ENCODE data around the gene CD248.

The CD248 gene

DNA sequence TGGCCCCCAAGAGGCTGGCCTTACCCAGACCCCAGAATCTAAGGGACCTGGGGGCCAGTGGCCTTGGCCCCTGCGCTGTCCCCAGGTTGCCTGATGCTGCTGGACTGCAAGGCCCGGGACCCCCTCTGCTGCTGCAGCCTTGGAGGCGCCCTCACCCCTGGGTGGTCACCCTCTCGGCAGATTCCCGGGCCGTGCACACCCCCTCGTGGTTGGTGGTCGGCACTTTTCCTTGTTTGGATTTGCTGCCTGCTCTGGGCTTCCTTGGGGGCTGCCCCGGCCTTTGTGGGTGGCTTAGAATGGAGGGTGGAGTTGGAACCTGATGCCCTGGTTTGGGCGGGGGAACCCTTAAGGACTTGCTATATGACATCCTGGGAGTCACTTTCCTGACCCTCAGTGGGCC lies 14.1 kb upstream of the CD248 start:
- Histone ChIP-seq H3K9me3 (ENCODE audit: control insufficient read depth, low read length) (no peaks in the 10 kb centered on the region), H3K27me3 (ENCODE audit: control insufficient read depth, insufficient read depth, low read length) (no peaks in the 10 kb centered on the region), H3K4me3 (ENCODE audit: low read length) (no peak overlapping the region), H3K4me1 (ENCODE audit: control insufficient read depth, insufficient read depth, low read length) (peaks cover 25% of the 10 kb centered on the region), H3K9ac (ENCODE audit: low read length) (no peak overlapping the region), H3K36me3 (ENCODE audit: control insufficient read depth, insufficient read depth, low read length) (no peaks in the 10 kb centered on the region)

DNA sequence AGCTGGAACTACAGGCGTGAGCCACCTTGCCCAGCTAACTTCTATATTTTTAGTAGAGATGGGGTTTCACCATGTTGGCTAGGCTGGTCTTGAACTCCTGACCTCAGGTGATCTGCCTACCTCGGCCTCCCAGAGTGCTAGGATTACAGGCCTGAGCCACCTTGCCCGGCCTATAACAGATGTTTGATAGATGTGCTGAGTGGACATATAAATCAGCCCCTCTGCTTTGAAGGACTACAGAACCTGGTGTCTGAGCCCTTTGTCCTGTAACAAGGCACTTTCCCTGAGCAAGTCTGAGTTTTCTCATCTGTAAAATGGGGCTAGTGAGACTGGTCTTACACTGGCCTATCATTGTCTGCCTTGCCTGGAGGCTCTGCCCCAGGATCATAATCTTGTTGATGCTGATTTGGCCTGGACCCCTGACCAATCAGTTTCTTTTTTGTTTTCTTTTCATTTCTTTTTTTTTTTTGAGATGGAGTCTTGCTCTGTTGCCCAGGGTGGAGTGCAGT lies 12.4 kb upstream of the CD248 start:
- Histone ChIP-seq H3K27me3 (ENCODE audit: control insufficient read depth, insufficient read depth, low read length) (no peaks in the 10 kb centered on the region), H3K4me3 (ENCODE audit: low read length) (no peak overlapping the region), H3K9me3 (ENCODE audit: control insufficient read depth, low read length) (no peaks in the 10 kb centered on the region), H3K9ac (ENCODE audit: low read length) (no peak overlapping the region), H3K4me1 (ENCODE audit: control insufficient read depth, insufficient read depth, low read length) (peaks cover 15% of the 10 kb centered on the region), H3K36me3 (ENCODE audit: control insufficient read depth, insufficient read depth, low read length) (no peaks in the 10 kb centered on the region)

GRCh38 chr11:66328302-66329144 lies 11.7 kb upstream of the CD248 start:
- H3K9ac ChIP-seq (ENCODE audit: low read length) = peak overlapping the region; percentile 37
- H3K27me3 ChIP-seq (ENCODE audit: control insufficient read depth, insufficient read depth, low read length) = no peaks in the 10 kb centered on the region
- peaks cover 15% of the 10 kb centered on the region for H3K4me1 ChIP-seq (ENCODE audit: control insufficient read depth, insufficient read depth, low read length)
- no peaks in the 10 kb centered on the region for H3K36me3 ChIP-seq (ENCODE audit: control insufficient read depth, insufficient read depth, low read length)
- no peak overlapping the region for H3K4me3 ChIP-seq (ENCODE audit: low read length)
- no peaks in the 10 kb centered on the region for H3K9me3 ChIP-seq (ENCODE audit: control insufficient read depth, low read length)

DNA sequence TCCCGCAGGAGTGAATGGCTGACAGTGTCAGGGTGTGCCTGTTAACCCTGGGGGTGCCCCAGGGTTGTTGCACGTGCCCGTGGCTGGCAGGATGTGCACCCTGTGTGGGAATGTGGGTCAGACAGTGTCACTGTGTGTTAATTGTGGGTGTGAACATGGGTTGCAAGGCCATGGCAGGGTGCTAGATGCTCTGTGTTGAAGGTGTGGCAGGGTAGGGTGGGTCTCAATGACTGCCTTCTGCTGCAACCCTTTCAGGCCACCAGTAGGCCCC lies 11.1 kb upstream of the CD248 start:
- Histone ChIP-seq H3K9ac (ENCODE audit: low read length) (no peak overlapping the region), H3K36me3 (ENCODE audit: control insufficient read depth, insufficient read depth, low read length) (no peaks in the 10 kb centered on the region), H3K4me3 (ENCODE audit: low read length) (no peak overlapping the region), H3K27me3 (ENCODE audit: control insufficient read depth, insufficient read depth, low read length) (no peaks in the 10 kb centered on the region), H3K4me1 (ENCODE audit: control insufficient read depth, insufficient read depth, low read length) (peaks cover 15% of the 10 kb centered on the region), H3K9me3 (ENCODE audit: control insufficient read depth, low read length) (no peaks in the 10 kb centered on the region)

DNA sequence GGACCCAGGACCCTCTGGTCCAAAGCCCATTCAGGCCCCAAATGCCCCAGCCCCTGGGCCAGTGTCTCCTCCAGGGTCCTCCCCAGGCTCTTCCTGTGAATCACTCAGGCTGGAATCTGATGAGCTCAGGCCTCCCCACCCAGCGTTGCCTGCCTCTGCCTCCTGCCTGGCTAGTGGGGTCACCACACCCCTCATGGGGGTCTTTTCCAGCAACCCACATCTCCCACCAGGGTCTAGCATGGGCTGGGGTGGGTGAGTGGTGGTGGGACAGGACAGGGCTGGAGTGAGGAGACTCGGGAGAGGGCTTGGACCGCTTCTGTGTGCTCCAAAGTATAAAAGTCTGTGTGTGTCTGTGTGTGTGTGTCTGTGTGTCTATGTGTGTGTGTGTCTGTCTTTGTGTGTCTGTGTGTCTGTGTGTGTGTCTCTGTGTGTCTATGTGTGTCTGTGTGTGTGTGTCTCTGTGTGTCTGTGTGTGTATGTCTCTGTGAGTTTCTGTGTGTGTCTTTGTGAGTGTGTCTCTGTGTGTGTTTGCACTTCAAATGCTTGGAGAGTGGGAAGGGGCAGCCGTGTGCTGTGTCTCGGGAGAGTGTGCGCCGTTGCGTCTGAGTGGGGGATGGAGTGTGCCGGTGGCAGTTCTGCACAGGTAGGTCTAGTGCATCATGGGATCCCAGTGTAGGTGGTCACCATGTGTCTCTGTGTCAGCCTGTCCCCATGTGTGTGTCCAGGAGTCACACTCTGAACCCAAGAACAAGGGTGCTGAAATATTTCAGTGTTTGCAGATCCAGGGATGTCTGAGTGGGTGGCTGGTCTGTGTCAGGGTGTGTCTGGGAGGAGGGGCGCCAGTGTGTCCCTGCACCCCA lies 10.6 kb upstream of the CD248 start:
- Histone ChIP-seq H3K9me3 (ENCODE audit: control insufficient read depth, low read length) (no peaks in the 10 kb centered on the region), H3K27me3 (ENCODE audit: control insufficient read depth, insufficient read depth, low read length) (no peaks in the 10 kb centered on the region), H3K9ac (ENCODE audit: low read length) (no peak overlapping the region), H3K4me1 (ENCODE audit: control insufficient read depth, insufficient read depth, low read length) (peaks cover 15% of the 10 kb centered on the region), H3K36me3 (ENCODE audit: control insufficient read depth, insufficient read depth, low read length) (no peaks in the 10 kb centered on the region), H3K4me3 (ENCODE audit: low read length) (no peak overlapping the region)

DNA sequence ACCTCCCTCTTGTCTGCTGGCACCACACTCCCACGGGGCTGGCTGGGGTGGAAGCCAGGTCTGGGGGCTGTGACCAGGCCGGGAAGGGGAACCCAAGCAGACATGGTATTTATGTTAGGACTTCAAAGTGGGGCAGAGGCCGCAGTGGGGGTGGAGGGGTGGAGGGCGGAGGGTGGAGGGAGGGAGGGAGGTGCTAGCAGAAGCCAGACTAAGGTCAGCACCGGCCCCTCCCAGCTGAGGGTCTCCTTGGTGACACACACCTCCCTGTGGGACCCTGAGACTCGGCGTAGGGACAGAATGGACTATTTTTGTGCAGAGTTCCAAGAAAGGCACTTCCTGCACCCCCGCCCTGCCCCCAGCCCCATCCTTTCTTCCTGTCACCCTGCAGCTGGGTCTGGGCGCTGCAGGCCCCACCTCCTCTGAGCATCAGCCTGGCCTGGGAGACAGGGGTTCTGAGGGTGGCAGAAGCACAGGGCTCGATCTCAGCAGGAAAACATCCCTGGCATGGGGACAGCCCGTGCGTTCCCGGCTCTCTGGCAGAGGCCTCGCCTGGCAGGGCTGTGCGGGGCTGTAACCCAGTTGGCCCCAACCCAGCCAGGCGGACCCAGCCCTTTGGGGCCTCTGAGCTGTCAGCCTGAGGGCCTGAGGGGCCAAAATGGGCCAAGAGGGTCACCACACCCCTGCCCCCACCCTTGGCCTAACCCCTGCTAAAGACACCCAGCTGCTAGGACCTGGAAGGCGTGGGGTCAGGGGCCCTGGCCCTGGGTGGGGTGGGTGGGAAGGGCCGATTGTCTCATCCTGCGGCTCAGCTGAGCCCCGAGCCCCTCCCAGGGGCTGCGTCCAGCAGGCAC lies 9.6 kb upstream of the CD248 start:
- H3K27me3 ChIP-seq (ENCODE audit: control insufficient read depth, insufficient read depth, low read length) = no peaks in the 10 kb centered on the region
- no peak overlapping the region for H3K9ac ChIP-seq (ENCODE audit: low read length)
- H3K4me1 ChIP-seq (ENCODE audit: control insufficient read depth, insufficient read depth, low read length) = peaks cover 15% of the 10 kb centered on the region
- no peaks in the 10 kb centered on the region for H3K9me3 ChIP-seq (ENCODE audit: control insufficient read depth, low read length)
- H3K4me3 ChIP-seq (ENCODE audit: low read length) = no peak overlapping the region
- no peaks in the 10 kb centered on the region for H3K36me3 ChIP-seq (ENCODE audit: control insufficient read depth, insufficient read depth, low read length)

GRCh38 chr11:66325263-66325671 lies 8.4 kb upstream of the CD248 start:
- Histone ChIP-seq H3K9ac (ENCODE audit: low read length) (no peak overlapping the region), H3K4me3 (ENCODE audit: low read length) (no peak overlapping the region), H3K9me3 (ENCODE audit: control insufficient read depth, low read length) (no peaks in the 10 kb centered on the region), H3K4me1 (ENCODE audit: control insufficient read depth, insufficient read depth, low read length) (peaks cover 15% of the 10 kb centered on the region), H3K36me3 (ENCODE audit: control insufficient read depth, insufficient read depth, low read length) (no peaks in the 10 kb centered on the region), H3K27me3 (ENCODE audit: control insufficient read depth, insufficient read depth, low read length) (no peaks in the 10 kb centered on the region)

DNA sequence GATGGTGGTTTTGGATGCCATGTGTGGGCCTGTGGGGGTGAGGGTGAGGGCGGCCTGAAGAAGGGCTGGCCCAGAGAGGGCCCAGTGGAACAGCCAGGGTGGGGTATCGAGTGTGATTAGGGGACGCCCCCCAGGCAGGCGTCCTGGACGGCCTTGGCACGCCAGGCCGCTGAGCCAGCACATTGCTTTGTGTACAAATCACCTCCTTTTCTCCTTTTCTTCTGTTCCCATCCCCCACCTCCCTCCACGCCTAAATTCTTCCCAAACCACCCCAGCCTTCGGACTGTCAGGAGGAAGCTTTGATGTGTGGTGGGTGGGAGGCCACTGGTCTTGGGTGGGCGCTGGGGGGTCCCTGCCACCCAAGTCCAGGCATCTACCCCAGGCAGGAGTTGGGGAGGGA lies 7.8 kb upstream of the CD248 start:
- H3K4me3 ChIP-seq (ENCODE audit: low read length) = no peak overlapping the region
- no peaks in the 10 kb centered on the region for H3K36me3 ChIP-seq (ENCODE audit: control insufficient read depth, insufficient read depth, low read length)
- no peaks in the 10 kb centered on the region for H3K9me3 ChIP-seq (ENCODE audit: control insufficient read depth, low read length)
- no peak overlapping the region for H3K9ac ChIP-seq (ENCODE audit: low read length)
- no peaks in the 10 kb centered on the region for H3K27me3 ChIP-seq (ENCODE audit: control insufficient read depth, insufficient read depth, low read length)
- peaks cover 15% of the 10 kb centered on the region for H3K4me1 ChIP-seq (ENCODE audit: control insufficient read depth, insufficient read depth, low read length)

- Histone ChIP-seq H3K9me3 (ENCODE audit: control insufficient read depth, low read length) (no peaks in the 10 kb centered on the region), H3K4me1 (ENCODE audit: control insufficient read depth, insufficient read depth, low read length) (peaks cover 13% of the 10 kb centered on the region), H3K4me3 (ENCODE audit: low read length) (no peak overlapping the region), H3K36me3 (ENCODE audit: control insufficient read depth, insufficient read depth, low read length) (no peaks in the 10 kb centered on the region), H3K9ac (ENCODE audit: low read length) (no peak overlapping the region), H3K27me3 (ENCODE audit: control insufficient read depth, insufficient read depth, low read length) (peaks cover 2% of the 10 kb centered on the region)
Observed at GRCh38 chr11:66323684-66324083, 6.8 kb upstream of the CD248 start.

DNA sequence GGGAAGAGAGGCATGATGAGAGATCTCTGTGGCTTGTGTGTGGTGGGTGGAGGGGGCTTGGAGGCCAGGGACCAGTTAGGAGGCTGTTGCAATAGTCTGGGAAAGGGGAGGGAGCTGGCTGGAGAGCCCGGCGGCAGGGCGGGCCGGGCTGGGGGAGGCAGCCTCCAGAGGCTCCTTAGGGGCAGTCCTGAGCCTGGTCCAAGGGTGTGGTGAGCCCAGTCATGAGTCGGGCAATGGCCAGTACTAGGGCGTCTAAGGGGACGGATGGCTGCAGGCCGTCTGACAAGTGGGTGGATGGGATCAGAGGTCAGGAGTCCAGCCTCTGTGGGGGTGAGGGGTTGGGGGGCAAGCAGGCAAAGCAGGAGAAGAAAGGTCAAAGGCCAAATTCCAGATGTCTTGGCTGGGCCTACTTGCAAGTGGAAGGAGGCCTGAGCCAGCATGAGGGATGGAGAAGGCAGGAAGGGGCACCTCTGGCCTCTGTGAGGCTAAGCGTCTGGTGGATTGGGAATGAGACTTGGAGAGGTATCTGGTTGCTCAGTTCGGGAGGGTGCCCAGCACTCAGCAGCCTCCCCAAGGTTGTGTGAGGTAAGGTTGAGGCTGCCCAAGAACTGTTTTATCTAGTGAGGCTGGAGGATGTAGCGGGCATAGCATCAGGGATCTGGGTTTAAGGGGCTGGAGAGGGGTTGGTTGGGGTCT lies 6.0 kb upstream of the CD248 start:
- Histone ChIP-seq H3K36me3 (ENCODE audit: control insufficient read depth, insufficient read depth, low read length) (no peaks in the 10 kb centered on the region), H3K27me3 (ENCODE audit: control insufficient read depth, insufficient read depth, low read length) (peaks cover 3% of the 10 kb centered on the region), H3K9ac (ENCODE audit: low read length) (no peak overlapping the region), H3K9me3 (ENCODE audit: control insufficient read depth, low read length) (no peaks in the 10 kb centered on the region), H3K4me1 (ENCODE audit: control insufficient read depth, insufficient read depth, low read length) (peaks cover 5% of the 10 kb centered on the region), H3K4me3 (ENCODE audit: low read length) (no peak overlapping the region)

- Histone ChIP-seq H3K9me3 (ENCODE audit: control insufficient read depth, low read length) (no peaks in the 10 kb centered on the region), H3K4me1 (ENCODE audit: control insufficient read depth, insufficient read depth, low read length) (no peaks in the 10 kb centered on the region), H3K4me3 (ENCODE audit: low read length) (no peak overlapping the region), H3K36me3 (ENCODE audit: control insufficient read depth, insufficient read depth, low read length) (no peaks in the 10 kb centered on the region), H3K9ac (ENCODE audit: low read length) (no peak overlapping the region), H3K27me3 (ENCODE audit: control insufficient read depth, insufficient read depth, low read length) (peaks cover 3% of the 10 kb centered on the region)
Observed at GRCh38 chr11:66321606-66322005, 4.8 kb upstream of the CD248 start.
